HEK293 (cell line): ENCODE results near the gene RBM34.
"Not testable (repeated sequence)": the region's sequence is repeated elsewhere in the genome, so short reads cannot be mapped to it uniquely, and the experiment has no call there.

Experiments
- CTCF ChIA-PET: fragments of 350-600 bp; formaldehyde crosslinking; extraction: SDS; loops from one replicate; lab custom pipeline; 2021; ENCODE audit warnings: antibody characterized with exemption; lab: Yijun Ruan, JAX
- POLR2A ChIA-PET: fragments of 300-600 bp; formaldehyde crosslinking; extraction: SDS; loops from one replicate; lab custom pipeline; 2020; ENCODE audit warnings: antibody characterized with exemption, inconsistent platforms; lab: Yijun Ruan, JAX
- H3K27ac ChIP-seq: fragments of 200-500 bp; sonication (Bioruptor generic); 2 replicates; pipeline ENCODE4 v1.5.1; 2014; ENCODE audit warnings: low read depth, low read length, control low read depth, inconsistent platforms; ENCODE audit errors: extremely low read depth
- H3K36me3 ChIP-seq, 2 experiments: fragments of 200-500 bp in 1 of 2; sonication (Bioruptor generic) in 1 of 2; 1 replicate in 1 of 2; 2 replicates in 1 of 2; pipeline ENCODE4 v1.5.1; 2014 to 2017; ENCODE audit warnings: inconsistent platforms in 2 of 2, low read length in 2 of 2; ENCODE audit not compliant: control insufficient read depth in 2 of 2, insufficient read depth in 1 of 2
- H3K4me1 ChIP-seq: fragments of 200-500 bp; sonication (Bioruptor generic); 2 replicates; pipeline ENCODE4 v1.5.1; 2014; ENCODE audit warnings: mild to moderate bottlenecking, low read length, inconsistent platforms; ENCODE audit not compliant: control insufficient read depth, insufficient read depth
- H3K4me3 ChIP-seq: 2 replicates; pipeline ENCODE4 v1.5.1; 2011; ENCODE audit warnings: low read depth, mild to moderate bottlenecking, control low read depth, low read length, moderate library complexity
- H3K9me3 ChIP-seq: fragments of 200-500 bp; sonication (Bioruptor generic); 2 replicates; pipeline ENCODE4 v1.5.1; 2014; ENCODE audit warnings: low read depth, low read length, inconsistent platforms; ENCODE audit not compliant: control insufficient read depth, insufficient read depth
- KLF1 ChIP-seq: fragments of 450-650 bp; formaldehyde crosslinking; IDR thresholded peaks from 2 replicates; pipeline ENCODE4 v1.5.1; 2016; ENCODE audit warnings: missing biosample characterization, missing genetic modification characterization
- PATZ1 ChIP-seq: fragments of 450-650 bp; formaldehyde crosslinking; IDR thresholded peaks from 2 replicates; pipeline ENCODE4 v1.5.1; 2016; ENCODE audit warnings: missing biosample characterization, missing genetic modification characterization
- ZBTB48 ChIP-seq: fragments of 450-650 bp; formaldehyde crosslinking; IDR thresholded peaks from 2 replicates; pipeline ENCODE4 v1.5.1; 2016; ENCODE audit warnings: missing biosample characterization, missing genetic modification characterization
- ZIC2 ChIP-seq: fragments of 450-650 bp; formaldehyde crosslinking; IDR thresholded peaks from 2 replicates; pipeline ENCODE4 v1.5.1; 2016; ENCODE audit warnings: missing biosample characterization, missing genetic modification characterization
- ZNF239 ChIP-seq: fragments of 450-650 bp; formaldehyde crosslinking; IDR thresholded peaks from 2 replicates; pipeline ENCODE4 v1.5.1; 2016; ENCODE audit warnings: missing biosample characterization, missing genetic modification characterization
- ZNF26 ChIP-seq: fragments of 450-650 bp; formaldehyde crosslinking; IDR thresholded peaks from 2 replicates; pipeline ENCODE4 v1.5.1; 2016; ENCODE audit warnings: missing biosample characterization, missing genetic modification characterization
- ZNF302 ChIP-seq: fragments of 450-650 bp; formaldehyde crosslinking; IDR thresholded peaks from 2 replicates; pipeline ENCODE4 v1.5.1; 2016; ENCODE audit warnings: missing biosample characterization, missing genetic modification characterization, low read depth
- ZNF600 ChIP-seq: fragments of 450-650 bp; formaldehyde crosslinking; IDR thresholded peaks from 2 replicates; pipeline ENCODE4 v1.5.1; 2016; ENCODE audit warnings: missing biosample characterization, missing genetic modification characterization
- ZNF654 ChIP-seq: fragments of 450-650 bp; formaldehyde crosslinking; IDR thresholded peaks from 2 replicates; pipeline ENCODE4 v1.5.1; 2016; ENCODE audit warnings: low read depth, missing biosample characterization, missing genetic modification characterization
- TF ChIP-seq, protein P1 (sequence below): fragments of 450-650 bp; formaldehyde crosslinking; IDR thresholded peaks from 2 replicates; pipeline ENCODE4 v1.5.1; 2016; ENCODE audit warnings: missing biosample characterization, missing genetic modification characterization
- TF ChIP-seq, protein P2 (sequence below): fragments of 450-650 bp; formaldehyde crosslinking; IDR thresholded peaks from 2 replicates; pipeline ENCODE4 v1.5.1; 2016; ENCODE audit warnings: missing biosample characterization, missing genetic modification characterization

Gene RBM34

DNA sequence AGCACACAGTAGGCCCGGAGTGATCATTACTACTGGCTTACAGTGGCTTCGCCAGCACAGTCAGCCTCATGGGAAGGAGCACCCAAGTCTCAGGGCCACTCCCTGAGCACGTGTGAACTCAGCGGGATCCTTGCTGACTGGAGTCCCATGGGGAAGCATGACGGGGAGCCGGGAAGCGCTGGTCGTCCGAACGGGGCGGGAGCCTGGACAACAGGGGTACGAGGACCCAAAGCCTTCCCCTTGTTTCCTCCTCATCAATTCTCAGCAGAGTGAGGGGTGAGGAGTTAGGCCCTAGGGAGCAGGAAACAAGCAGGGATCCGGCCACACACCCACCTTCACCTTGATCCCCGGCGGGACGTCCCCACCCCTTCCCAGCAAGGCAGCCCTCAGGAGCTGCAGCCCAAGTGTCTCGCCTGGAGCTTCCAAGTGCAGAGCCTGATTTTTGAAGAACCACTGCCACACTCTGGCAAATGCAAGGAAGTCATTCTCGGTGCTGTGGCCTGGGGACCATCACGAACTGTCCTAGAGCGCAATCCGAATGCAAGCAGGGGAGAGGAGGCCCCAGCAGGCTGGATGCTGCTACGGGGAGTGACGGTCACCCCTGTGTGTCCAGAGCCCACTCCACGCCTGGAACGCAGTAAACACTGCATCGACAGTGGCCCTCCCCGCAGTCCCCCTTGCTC, 67.9 kb downstream of the RBM34 start:
- Histone ChIP-seq H3K9me3 (no peaks in the 10 kb centered on the region), H3K4me1 (no peaks in the 10 kb centered on the region), H3K4me3 (no peak overlapping the region)
- POLR2A ChIA-PET = interaction anchor here (0.5 to 0.9 kb wide), 2 partner anchors 377 to 597 kb away, joined by 3 to 8 read pairs; no protein-coding TSS in a partner anchor
- TF ChIP-seq ZIC2 (tag by site-specific recombination) (peak; percentile 58), ZNF239 (tag by site-specific recombination) (0 out of 2 replicates have a peak, but pooled peaks have one; percentile 13), ZBTB48 (tag by site-specific recombination) (0 out of 2 replicates have a peak, but pooled peaks have one; percentile 63), ZNF302 (tag by site-specific recombination) (no peak), ZNF654 (tag by site-specific recombination) (0 out of 2 replicates have a peak, but pooled peaks have one; percentile 2), KLF1 (tag by site-specific recombination) (no peak), ZNF26 (tag by site-specific recombination) (no peak), PATZ1 (tag by site-specific recombination) (0 out of 2 replicates have a peak, but pooled peaks have one; percentile 19), ZNF600 (tag by site-specific recombination) (0 out of 2 replicates have a peak, but pooled peaks have one; percentile 34)
- TF ChIP-seq, protein P1, sequence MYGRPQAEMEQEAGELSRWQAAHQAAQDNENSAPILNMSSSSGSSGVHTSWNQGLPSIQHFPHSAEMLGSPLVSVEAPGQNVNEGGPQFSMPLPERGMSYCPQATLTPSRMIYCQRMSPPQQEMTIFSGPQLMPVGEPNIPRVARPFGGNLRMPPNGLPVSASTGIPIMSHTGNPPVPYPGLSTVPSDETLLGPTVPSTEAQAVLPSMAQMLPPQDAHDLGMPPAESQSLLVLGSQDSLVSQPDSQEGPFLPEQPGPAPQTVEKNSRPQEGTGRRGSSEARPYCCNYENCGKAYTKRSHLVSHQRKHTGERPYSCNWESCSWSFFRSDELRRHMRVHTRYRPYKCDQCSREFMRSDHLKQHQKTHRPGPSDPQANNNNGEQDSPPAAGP (tag by site-specific recombination) = 0 out of 2 replicates have a peak, but pooled peaks have one; percentile 10
- TF ChIP-seq, protein P2, sequence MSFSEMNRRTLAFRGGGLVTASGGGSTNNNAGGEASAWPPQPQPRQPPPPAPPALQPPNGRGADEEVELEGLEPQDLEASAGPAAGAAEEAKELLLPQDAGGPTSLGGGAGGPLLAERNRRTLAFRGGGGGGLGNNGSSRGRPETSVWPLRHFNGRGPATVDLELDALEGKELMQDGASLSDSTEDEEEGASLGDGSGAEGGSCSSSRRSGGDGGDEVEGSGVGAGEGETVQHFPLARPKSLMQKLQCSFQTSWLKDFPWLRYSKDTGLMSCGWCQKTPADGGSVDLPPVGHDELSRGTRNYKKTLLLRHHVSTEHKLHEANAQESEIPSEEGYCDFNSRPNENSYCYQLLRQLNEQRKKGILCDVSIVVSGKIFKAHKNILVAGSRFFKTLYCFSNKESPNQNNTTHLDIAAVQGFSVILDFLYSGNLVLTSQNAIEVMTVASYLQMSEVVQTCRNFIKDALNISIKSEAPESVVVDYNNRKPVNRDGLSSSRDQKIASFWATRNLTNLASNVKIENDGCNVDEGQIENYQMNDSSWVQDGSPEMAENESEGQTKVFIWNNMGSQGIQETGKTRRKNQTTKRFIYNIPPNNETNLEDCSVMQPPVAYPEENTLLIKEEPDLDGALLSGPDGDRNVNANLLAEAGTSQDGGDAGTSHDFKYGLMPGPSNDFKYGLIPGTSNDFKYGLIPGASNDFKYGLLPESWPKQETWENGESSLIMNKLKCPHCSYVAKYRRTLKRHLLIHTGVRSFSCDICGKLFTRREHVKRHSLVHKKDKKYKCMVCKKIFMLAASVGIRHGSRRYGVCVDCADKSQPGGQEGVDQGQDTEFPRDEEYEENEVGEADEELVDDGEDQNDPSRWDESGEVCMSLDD (tag by site-specific recombination) = 0 out of 2 replicates have a peak, but pooled peaks have one; percentile 18
- TF ChIP-seq, all 188 proteins: peak for 8
- H3K36me3 ChIP-seq = no peaks in the 10 kb centered on the region
- CTCF ChIA-PET = interaction anchor here (0.5 to 4.0 kb wide), 39 partner anchors 9 to 977 kb away, joined by 3 to 42 read pairs (median 3); no protein-coding TSS in a partner anchor
- H3K27ac ChIP-seq = no peak overlapping the region

DNA sequence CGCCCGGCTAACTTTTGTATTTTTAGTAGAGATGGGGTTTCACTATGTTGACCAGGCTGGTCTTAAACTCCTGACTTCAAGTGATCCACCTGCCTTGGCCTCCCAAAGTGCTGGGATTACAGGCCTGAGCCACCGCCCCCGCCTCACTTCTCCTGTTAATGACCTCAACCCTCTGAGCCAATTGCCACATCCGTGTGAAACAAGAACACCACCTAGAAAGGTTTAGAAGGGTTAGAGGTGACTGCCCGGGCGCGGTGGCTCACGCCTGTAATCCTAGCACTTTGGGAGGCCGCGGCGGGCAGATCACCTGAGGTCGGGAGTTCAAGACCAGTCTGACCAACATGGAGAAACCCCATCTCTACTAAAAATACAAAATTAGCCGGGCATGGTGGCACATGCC, 68.6 kb downstream of the RBM34 start:
- CTCF ChIA-PET = interaction anchor here (0.6 to 1.8 kb wide), 6 partner anchors 9 to 904 kb away, joined by 3 to 16 read pairs (median 4); no protein-coding TSS in a partner anchor
- H3K4me3 ChIP-seq, H3K9me3 ChIP-seq, H3K36me3 ChIP-seq, H3K27ac ChIP-seq, H3K4me1 ChIP-seq, POLR2A ChIA-PET: not testable (repeated sequence)

- H3K36me3 ChIP-seq, H3K9me3 ChIP-seq, H3K4me3 ChIP-seq, H3K4me1 ChIP-seq, POLR2A ChIA-PET, H3K27ac ChIP-seq: not testable (repeated sequence)
- CTCF ChIA-PET = interaction anchor here (0.6 to 1.2 kb wide), 5 partner anchors 9 to 767 kb away, joined by 3 to 16 read pairs (median 3); no protein-coding TSS in a partner anchor
Measured at GRCh38 chr1:235092045-235092406, 69.0 kb downstream of the RBM34 start.
